Measurements from ENCODE around the gene CTNNBIP1.

CTNNBIP1 gene

DNA sequence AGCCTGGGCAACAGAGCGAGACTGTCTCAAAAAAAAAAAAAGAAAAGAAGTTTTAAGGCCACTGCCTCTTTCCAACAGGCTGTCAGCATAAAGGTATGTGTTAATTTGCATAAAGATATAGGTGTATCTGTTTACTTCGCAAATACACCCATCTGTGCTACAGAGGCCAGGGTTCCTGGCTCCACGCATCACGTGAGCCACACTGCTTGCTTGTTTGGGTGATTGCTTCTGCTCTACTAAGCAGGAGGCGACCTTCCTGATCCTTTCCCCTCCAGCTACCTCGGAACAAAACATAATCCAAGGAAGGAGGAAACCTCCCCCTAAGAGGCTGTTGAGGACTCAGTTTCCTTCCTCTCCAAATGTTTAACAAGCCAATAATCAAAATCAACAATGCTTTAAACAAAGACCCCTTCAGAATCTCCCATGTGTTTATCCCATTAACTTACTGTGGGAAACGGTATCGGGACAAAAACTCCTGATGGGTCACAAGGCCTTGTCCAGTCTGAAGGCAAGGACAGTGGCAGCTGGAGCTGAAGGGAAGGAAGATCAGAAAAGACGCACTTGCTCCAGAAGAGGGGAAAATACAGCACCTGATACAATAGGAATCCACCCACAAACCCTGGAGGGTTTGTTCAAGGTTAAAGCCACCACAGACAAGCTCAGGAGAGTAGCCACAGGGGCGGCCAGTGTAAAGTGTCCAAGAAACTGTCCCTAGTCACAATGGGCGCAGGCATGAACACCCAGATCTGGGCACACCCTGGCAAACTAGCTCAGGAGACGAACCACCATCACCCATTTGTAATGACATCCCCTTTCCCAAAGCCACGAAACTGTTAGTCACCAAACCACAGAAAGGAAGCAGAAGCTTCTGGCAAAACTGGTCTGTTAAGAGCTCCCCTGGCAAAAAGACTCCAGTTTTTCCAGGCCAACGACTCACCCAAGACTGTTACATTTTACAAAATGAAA lies 17.2 kb downstream of the CTNNBIP1 start:
- DNase-seq (ENCODE audit: insufficient read length, low spot score) (no peak), FAIRE-seq (peak; percentile 45)

DNA sequence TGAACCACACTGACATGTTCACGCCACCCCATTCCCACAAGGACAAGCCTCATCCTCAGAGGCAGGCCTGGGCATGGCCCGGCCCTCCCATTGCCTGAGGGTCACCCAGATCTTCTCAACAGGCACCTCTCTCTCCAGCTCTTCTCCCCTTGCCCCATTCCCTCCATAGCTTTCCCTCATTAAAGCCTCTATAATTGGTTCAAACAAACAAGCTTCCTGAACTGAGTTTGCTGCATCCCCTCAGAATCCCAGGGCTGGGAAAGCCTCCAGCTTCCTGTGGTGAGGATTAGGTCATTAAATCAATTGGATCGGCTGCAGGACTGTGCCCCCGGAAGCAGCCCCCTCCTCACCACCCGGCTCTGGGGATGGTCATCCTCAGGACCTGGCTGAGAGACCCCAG lies 18.9 kb downstream of the CTNNBIP1 start:
- TF ChIP-seq SPI1 (IDR thresholded peaks at IDR 0.05; ENCODE audit: low read depth, low read length) (no peak), TAF1 (IDR thresholded peaks at IDR 0.05; ENCODE audit: low read depth, low read length) (no peak), PAX5 (IDR thresholded peaks at IDR 0.05; ENCODE audit: insufficient read depth, low read length, severe bottlenecking) (no peak), POU2F2 (IDR thresholded peaks at IDR 0.05; ENCODE audit: low read depth, low read length) (no peak), POLR2AphosphoS5 (IDR thresholded peaks at IDR 0.05; ENCODE audit: low read depth, low read length) (no peak), POLR2A (IDR thresholded peaks at IDR 0.05; ENCODE audit: low read depth, low read length) (no peak)
- no peak for DNase-seq (ENCODE audit: insufficient read length, low spot score)
- no peak for FAIRE-seq

More for the DNA sequence above, 17.2 kb downstream of the CTNNBIP1 start:
- TF ChIP-seq PAX5 (IDR thresholded peaks at IDR 0.05; ENCODE audit: insufficient read depth, low read length, severe bottlenecking) (no peak), SPI1 (IDR thresholded peaks at IDR 0.05; ENCODE audit: low read depth, low read length) (no peak), TAF1 (IDR thresholded peaks at IDR 0.05; ENCODE audit: low read depth, low read length) (no peak)

- FAIRE-seq (no peak), DNase-seq (ENCODE audit: insufficient read length, low spot score) (no peak)
- TF ChIP-seq POLR2A (IDR thresholded peaks at IDR 0.05; ENCODE audit: low read depth, low read length) (no peak), POLR2AphosphoS5 (IDR thresholded peaks at IDR 0.05; ENCODE audit: low read depth, low read length) (no peak), TAF1 (IDR thresholded peaks at IDR 0.05; ENCODE audit: low read depth, low read length) (no peak), SPI1 (IDR thresholded peaks at IDR 0.05; ENCODE audit: low read depth, low read length) (no peak), POU2F2 (IDR thresholded peaks at IDR 0.05; ENCODE audit: low read depth, low read length) (no peak), PAX5 (IDR thresholded peaks at IDR 0.05; ENCODE audit: insufficient read depth, low read length, severe bottlenecking) (no peak)
These were observed 19.8 kb downstream of the CTNNBIP1 start for GRCh38 chr1:9890224-9890731.

DNA sequence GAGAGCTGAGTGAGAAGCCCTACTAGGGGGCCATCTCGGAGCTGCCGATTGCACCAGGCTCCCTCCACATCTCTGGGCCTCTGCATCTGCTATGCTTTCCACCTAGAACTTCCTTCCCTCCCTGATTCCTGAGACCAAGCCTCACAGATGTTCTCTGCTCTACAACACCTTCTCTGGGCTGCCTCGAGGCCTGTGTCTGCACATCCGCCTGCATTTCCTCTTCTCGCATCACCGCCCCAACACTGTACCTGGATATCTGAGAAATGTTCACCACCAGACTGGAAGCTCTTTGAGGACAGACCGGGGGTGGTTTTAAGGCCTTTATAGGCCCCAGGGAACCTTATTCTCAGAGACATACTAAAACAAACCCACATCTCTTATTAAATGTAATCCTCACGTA lies 20.7 kb downstream of the CTNNBIP1 start:
- no peak for DNase-seq (ENCODE audit: insufficient read length, low spot score)
- TF ChIP-seq PAX5 (IDR thresholded peaks at IDR 0.05; ENCODE audit: insufficient read depth, low read length, severe bottlenecking), result no peak
- TF ChIP-seq SPI1 (IDR thresholded peaks at IDR 0.05; ENCODE audit: low read depth, low read length), result no peak
- TF ChIP-seq POLR2A (IDR thresholded peaks at IDR 0.05; ENCODE audit: low read depth, low read length), result no peak
- TF ChIP-seq POLR2AphosphoS5 (IDR thresholded peaks at IDR 0.05; ENCODE audit: low read depth, low read length), result no peak
- TF ChIP-seq TAF1 (IDR thresholded peaks at IDR 0.05; ENCODE audit: low read depth, low read length), result no peak
- TF ChIP-seq POU2F2 (IDR thresholded peaks at IDR 0.05; ENCODE audit: low read depth, low read length), result no peak
- no peak for FAIRE-seq

DNA sequence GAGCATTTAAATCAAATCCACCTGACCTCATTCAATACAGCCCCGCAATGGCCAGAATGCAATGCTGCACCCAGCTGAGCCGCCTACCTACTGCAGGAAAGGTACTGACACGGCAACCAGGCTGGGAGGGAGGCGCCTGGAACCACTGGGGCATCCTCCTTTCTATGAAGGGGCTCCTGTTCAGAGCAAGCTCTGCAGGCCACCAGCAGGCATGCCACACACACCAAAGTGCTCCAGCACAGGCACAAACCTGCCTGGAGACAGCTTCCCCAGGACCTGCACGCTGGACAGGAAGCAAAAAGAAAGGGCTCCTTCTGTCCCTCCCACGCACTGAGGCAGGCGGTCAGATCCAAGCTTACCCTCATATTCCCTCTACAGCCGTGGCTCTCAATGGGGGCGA lies 21.2 kb downstream of the CTNNBIP1 start:
- FAIRE-seq, result no peak
- DNase-seq (ENCODE audit: insufficient read length, low spot score), result no peak
- TF ChIP-seq TAF1 (IDR thresholded peaks at IDR 0.05; ENCODE audit: low read depth, low read length) (no peak), PAX5 (IDR thresholded peaks at IDR 0.05; ENCODE audit: insufficient read depth, low read length, severe bottlenecking) (no peak), POU2F2 (IDR thresholded peaks at IDR 0.05; ENCODE audit: low read depth, low read length) (no peak), SPI1 (IDR thresholded peaks at IDR 0.05; ENCODE audit: low read depth, low read length) (no peak), POLR2A (IDR thresholded peaks at IDR 0.05; ENCODE audit: low read depth, low read length) (no peak), POLR2AphosphoS5 (IDR thresholded peaks at IDR 0.05; ENCODE audit: low read depth, low read length) (no peak)

GRCh38 chr1:9887070-9887469 lies 23.0 kb downstream of the CTNNBIP1 start:
- no peak for TF ChIP-seq PAX5 (IDR thresholded peaks at IDR 0.05; ENCODE audit: insufficient read depth, low read length, severe bottlenecking)
- TF ChIP-seq TAF1 (IDR thresholded peaks at IDR 0.05; ENCODE audit: low read depth, low read length), result no peak
- no peak for TF ChIP-seq POLR2AphosphoS5 (IDR thresholded peaks at IDR 0.05; ENCODE audit: low read depth, low read length)
- no peak for TF ChIP-seq POLR2A (IDR thresholded peaks at IDR 0.05; ENCODE audit: low read depth, low read length)
- no peak for TF ChIP-seq SPI1 (IDR thresholded peaks at IDR 0.05; ENCODE audit: low read depth, low read length)
- no peak for TF ChIP-seq POU2F2 (IDR thresholded peaks at IDR 0.05; ENCODE audit: low read depth, low read length)
- FAIRE-seq (no peak), DNase-seq (ENCODE audit: insufficient read length, low spot score) (no peak)

DNA sequence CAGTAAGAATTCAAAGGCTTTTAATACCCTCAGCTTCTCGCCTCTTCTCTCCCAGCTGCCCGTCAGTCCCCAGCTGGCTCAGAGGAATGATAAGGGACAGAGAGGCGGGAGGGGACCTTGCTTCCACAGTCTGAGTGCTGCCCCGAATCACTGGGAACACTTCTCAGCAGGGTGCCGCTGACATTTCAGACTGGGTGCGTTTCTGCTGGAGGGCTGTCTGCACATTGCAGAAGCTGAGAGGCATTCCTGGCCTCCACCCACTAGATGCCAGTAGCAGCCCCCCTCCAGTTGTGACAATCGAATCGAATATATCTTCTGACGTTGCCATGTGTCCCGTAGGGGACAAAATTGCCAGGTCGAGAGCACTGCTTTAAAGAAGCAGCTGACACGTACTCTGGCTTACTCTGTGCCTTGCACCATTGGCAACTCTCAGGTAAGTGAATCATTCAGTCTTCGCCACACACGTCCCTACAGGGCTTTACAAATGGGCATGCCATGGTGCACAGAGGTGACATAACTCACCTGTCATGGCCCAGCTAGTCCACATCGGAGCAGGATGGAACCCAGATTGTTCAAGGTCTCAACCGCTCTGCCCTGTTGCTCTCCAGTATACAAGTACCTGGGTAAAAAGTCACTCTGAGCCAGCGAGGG lies 23.9 kb downstream of the CTNNBIP1 start:
- DNase-seq (ENCODE audit: insufficient read length, low spot score) (no peak), FAIRE-seq (no peak)

DNA sequence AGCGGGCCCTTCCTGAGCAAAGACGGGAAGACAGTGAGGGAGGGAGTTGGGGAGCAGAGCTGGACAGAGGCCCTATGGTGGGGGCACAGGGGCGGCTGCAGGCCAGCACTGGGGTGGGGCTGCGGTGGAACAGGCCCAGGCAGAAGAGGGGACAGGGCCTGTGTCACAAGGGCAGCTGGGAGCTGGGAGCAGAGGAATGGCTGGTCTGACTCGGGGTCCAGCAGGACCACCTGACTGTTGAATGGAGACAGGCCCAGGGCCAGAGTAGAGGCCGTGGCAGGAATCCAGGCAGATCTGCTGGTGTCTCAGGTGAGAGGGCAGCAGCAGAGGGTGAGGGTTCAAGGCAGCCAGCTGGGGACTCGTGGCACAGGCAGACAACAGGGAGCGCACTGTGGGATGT lies 25.3 kb downstream of the CTNNBIP1 start:
- DNase-seq (ENCODE audit: insufficient read length, low spot score) (no peak), FAIRE-seq (no peak)
- TF ChIP-seq POLR2A (IDR thresholded peaks at IDR 0.05; ENCODE audit: low read depth, low read length) (no peak), TAF1 (IDR thresholded peaks at IDR 0.05; ENCODE audit: low read depth, low read length) (no peak), PAX5 (IDR thresholded peaks at IDR 0.05; ENCODE audit: insufficient read depth, low read length, severe bottlenecking) (no peak), POLR2AphosphoS5 (IDR thresholded peaks at IDR 0.05; ENCODE audit: low read depth, low read length) (no peak), SPI1 (IDR thresholded peaks at IDR 0.05; ENCODE audit: low read depth, low read length) (no peak), POU2F2 (IDR thresholded peaks at IDR 0.05; ENCODE audit: low read depth, low read length) (no peak)

More for the DNA sequence above, 23.9 kb downstream of the CTNNBIP1 start:
- TF ChIP-seq PAX5 (IDR thresholded peaks at IDR 0.05; ENCODE audit: insufficient read depth, low read length, severe bottlenecking), result no peak
- TF ChIP-seq SPI1 (IDR thresholded peaks at IDR 0.05; ENCODE audit: low read depth, low read length), result no peak
- TF ChIP-seq POLR2AphosphoS5 (IDR thresholded peaks at IDR 0.05; ENCODE audit: low read depth, low read length), result no peak
- TF ChIP-seq TAF1 (IDR thresholded peaks at IDR 0.05; ENCODE audit: low read depth, low read length), result no peak
- no peak for TF ChIP-seq POLR2A (IDR thresholded peaks at IDR 0.05; ENCODE audit: low read depth, low read length)
- no peak for TF ChIP-seq POU2F2 (IDR thresholded peaks at IDR 0.05; ENCODE audit: low read depth, low read length)
